Measurements from ENCODE around the gene NAT10. TPM values are rescaled to one million over a fixed set of nuclear protein-coding genes. Genes with fewer than 3 reads are reported as not detected.
"Not testable (repeated sequence)": the region's sequence is repeated elsewhere in the genome, so short reads cannot be mapped to it uniquely, and the experiment has no call there.

The NAT10 gene
- total RNA-seq, 2 donors from 2014 or later = 113 to 138 TPM

GRCh38 chr11:34080609-34081008 lies 24.8 kb upstream of the NAT10 start:
- Mint-ChIP-seq H3K36me3 (ENCODE audit: low read depth) (peaks cover 98% of the 10 kb centered on the region), H3K27ac (no peak overlapping the region), H3K4me1 (peaks cover 6% of the 10 kb centered on the region), H3K27me3 (no peaks in the 10 kb centered on the region), H3K9me3 (no peaks in the 10 kb centered on the region), H3K4me3 (no peak overlapping the region)
- no peak for ATAC-seq (replicated peaks)

GRCh38 chr11:34084637-34085036 lies 20.8 kb upstream of the NAT10 start:
- Mint-ChIP-seq H3K4me3 (no peak overlapping the region), H3K27ac (peak overlapping the region; percentile 15), H3K4me1 (peaks cover 14% of the 10 kb centered on the region), H3K36me3 (ENCODE audit: low read depth) (peaks cover 100% of the 10 kb centered on the region), H3K9me3 (no peaks in the 10 kb centered on the region), H3K27me3 (no peaks in the 10 kb centered on the region)
- ATAC-seq (replicated peaks) = no peak

GRCh38 chr11:34086554-34087283 lies 18.7 kb upstream of the NAT10 start:
- Mint-ChIP-seq H3K27ac (peak overlapping the region; percentile 83), H3K27me3 (no peaks in the 10 kb centered on the region), H3K4me1 (peaks cover 14% of the 10 kb centered on the region), H3K36me3 (ENCODE audit: low read depth) (peaks cover 100% of the 10 kb centered on the region), H3K9me3 (no peaks in the 10 kb centered on the region), H3K4me3 (peak overlapping the region; percentile 27)
- peak; percentile 74 for ATAC-seq (replicated peaks)

GRCh38 chr11:34091825-34092224 lies 13.6 kb upstream of the NAT10 start:
- Mint-ChIP-seq H3K9me3 (no peaks in the 10 kb centered on the region), H3K36me3 (ENCODE audit: low read depth) (peaks cover 100% of the 10 kb centered on the region), H3K4me1 (peaks cover 4% of the 10 kb centered on the region), H3K27me3 (no peaks in the 10 kb centered on the region), H3K27ac (peak overlapping the region; percentile 49), H3K4me3 (no peak overlapping the region)
- no peak for ATAC-seq (replicated peaks)

- not testable (repeated sequence) for H3K27ac Mint-ChIP-seq; H3K4me1 Mint-ChIP-seq; H3K9me3 Mint-ChIP-seq; H3K27me3 Mint-ChIP-seq; H3K4me3 Mint-ChIP-seq; ATAC-seq (replicated peaks)
- H3K36me3 Mint-ChIP-seq (ENCODE audit: low read depth) = peaks cover 100% of the 10 kb centered on the region
Measured at GRCh38 chr11:34094900-34095299, 10.5 kb upstream of the NAT10 start.

GRCh38 chr11:34098813-34099212 lies 6.6 kb upstream of the NAT10 start:
- H3K27ac Mint-ChIP-seq = no peak overlapping the region
- H3K4me1 Mint-ChIP-seq = peaks cover 1% of the 10 kb centered on the region

GRCh38 chr11:34104680-34105078 lies 750 bp upstream of the NAT10 start:
- peak overlapping the region; percentile 96 for H3K4me3 Mint-ChIP-seq
- H3K27me3 Mint-ChIP-seq = no peaks in the 10 kb centered on the region
- H3K27ac Mint-ChIP-seq = peak overlapping the region; percentile 99
- H3K4me1 Mint-ChIP-seq = peaks cover 27% of the 10 kb centered on the region
- ATAC-seq (replicated peaks) = no peak
- no peaks in the 10 kb centered on the region for H3K9me3 Mint-ChIP-seq
- H3K36me3 Mint-ChIP-seq (ENCODE audit: low read depth) = peaks cover 77% of the 10 kb centered on the region

More at GRCh38 chr11:34098813-34099212, 6.6 kb upstream of the NAT10 start:
- H3K36me3 Mint-ChIP-seq (ENCODE audit: low read depth) = peaks cover 85% of the 10 kb centered on the region
- H3K9me3 Mint-ChIP-seq = no peaks in the 10 kb centered on the region
- H3K27me3 Mint-ChIP-seq = no peaks in the 10 kb centered on the region
- no peak overlapping the region for H3K4me3 Mint-ChIP-seq
- no peak for ATAC-seq (replicated peaks)

GRCh38 chr11:34105957-34106504 lies 602 bp downstream of the NAT10 start:
- peaks cover 77% of the 10 kb centered on the region for H3K36me3 Mint-ChIP-seq (ENCODE audit: low read depth)
- no peaks in the 10 kb centered on the region for H3K9me3 Mint-ChIP-seq

GRCh38 chr11:34111722-34112270 lies 6.4 kb downstream of the NAT10 start:
- peaks cover 99% of the 10 kb centered on the region for H3K36me3 Mint-ChIP-seq (ENCODE audit: low read depth)
- H3K9me3 Mint-ChIP-seq = no peaks in the 10 kb centered on the region
- H3K4me1 Mint-ChIP-seq = peaks cover 13% of the 10 kb centered on the region
- ATAC-seq (replicated peaks) = no peak
- H3K4me3 Mint-ChIP-seq = no peak overlapping the region
- H3K27ac Mint-ChIP-seq = no peak overlapping the region
- no peaks in the 10 kb centered on the region for H3K27me3 Mint-ChIP-seq

More at GRCh38 chr11:34105957-34106504, 602 bp downstream of the NAT10 start:
- Mint-ChIP-seq H3K4me3 (peak overlapping the region; percentile 96), H3K27me3 (no peaks in the 10 kb centered on the region), H3K27ac (peak overlapping the region; percentile 99), H3K4me1 (peaks cover 27% of the 10 kb centered on the region)
- ATAC-seq (replicated peaks) = no peak

GRCh38 chr11:34114014-34114413 lies 8.6 kb downstream of the NAT10 start:
- peaks cover 12% of the 10 kb centered on the region for H3K4me1 Mint-ChIP-seq
- no peak overlapping the region for H3K27ac Mint-ChIP-seq
- peaks cover 99% of the 10 kb centered on the region for H3K36me3 Mint-ChIP-seq (ENCODE audit: low read depth)
- no peak overlapping the region for H3K4me3 Mint-ChIP-seq
- no peaks in the 10 kb centered on the region for H3K9me3 Mint-ChIP-seq
- ATAC-seq (replicated peaks) = no peak
- H3K27me3 Mint-ChIP-seq = no peaks in the 10 kb centered on the region

GRCh38 chr11:34114471-34114870 lies 9.0 kb downstream of the NAT10 start:
- no peaks in the 10 kb centered on the region for H3K27me3 Mint-ChIP-seq
- no peak for ATAC-seq (replicated peaks)
- H3K4me1 Mint-ChIP-seq = peaks cover 7% of the 10 kb centered on the region
- no peaks in the 10 kb centered on the region for H3K9me3 Mint-ChIP-seq
- H3K27ac Mint-ChIP-seq = no peak overlapping the region
- H3K36me3 Mint-ChIP-seq (ENCODE audit: low read depth) = peaks cover 99% of the 10 kb centered on the region
- H3K4me3 Mint-ChIP-seq = no peak overlapping the region

- Mint-ChIP-seq H3K4me1 (peaks cover 5% of the 10 kb centered on the region), H3K36me3 (ENCODE audit: low read depth) (peaks cover 99% of the 10 kb centered on the region), H3K27me3 (no peaks in the 10 kb centered on the region)
Measured at GRCh38 chr11:34120651-34121050, 15.2 kb downstream of the NAT10 start.

GRCh38 chr11:34124885-34125668 lies 19.6 kb downstream of the NAT10 start:
- Mint-ChIP-seq H3K36me3 (ENCODE audit: low read depth) (peaks cover 100% of the 10 kb centered on the region), H3K27me3 (no peaks in the 10 kb centered on the region)

More at GRCh38 chr11:34120651-34121050, 15.2 kb downstream of the NAT10 start:
- no peak for ATAC-seq (replicated peaks)
- H3K9me3 Mint-ChIP-seq = no peaks in the 10 kb centered on the region
- H3K4me3 Mint-ChIP-seq = no peak overlapping the region
- H3K27ac Mint-ChIP-seq = no peak overlapping the region

GRCh38 chr11:34126959-34127848 lies 21.8 kb downstream of the NAT10 start:
- no peak for ATAC-seq (replicated peaks)
- no peaks in the 10 kb centered on the region for H3K4me1 Mint-ChIP-seq
- no peak overlapping the region for H3K4me3 Mint-ChIP-seq
- no peak overlapping the region for H3K27ac Mint-ChIP-seq
- H3K27me3 Mint-ChIP-seq = no peaks in the 10 kb centered on the region
- peaks cover 100% of the 10 kb centered on the region for H3K36me3 Mint-ChIP-seq (ENCODE audit: low read depth)
- H3K9me3 Mint-ChIP-seq = no peaks in the 10 kb centered on the region

More at GRCh38 chr11:34124885-34125668, 19.6 kb downstream of the NAT10 start:
- Mint-ChIP-seq H3K4me3 (no peak overlapping the region), H3K9me3 (no peaks in the 10 kb centered on the region), H3K27ac (no peak overlapping the region), H3K4me1 (peaks cover 5% of the 10 kb centered on the region)
- ATAC-seq (replicated peaks) = no peak

Measured in activated T-helper 17 cell treated with anti-CD3 and anti-CD28 coated beads, Interleukin-2, amount 50 U/mL, for 72 hours (primary cell).